HepG2 (cell line): ENCODE results near the gene DCDC2. TPM values are rescaled to one million over a fixed set of nuclear protein-coding genes. Genes with fewer than 3 reads are reported as not detected.

ENCODE experiments used
- FIP1L1 ChIP-seq: fragments of 200-400 bp; formaldehyde crosslinking; IDR thresholded peaks from 2 replicates; pipeline ENCODE4 v1.6.1; 2018; ENCODE audit warnings: low read depth, mild to moderate bottlenecking, low read length, moderate library complexity, borderline replicate concordance; ENCODE audit not compliant: insufficient read depth
- FOXJ3 ChIP-seq: sonication (generic); formaldehyde crosslinking; IDR thresholded peaks from 2 replicates; pipeline ENCODE4 v1.4.0; 2020; ENCODE audit warnings: missing genetic modification reagents, mild to moderate bottlenecking, borderline replicate concordance
- HNRNPH1 ChIP-seq: fragments of 200-400 bp; formaldehyde crosslinking; optimal IDR thresholded peaks from 2 replicates; pipeline ENCODE3; 2017; ENCODE audit warnings: mild to moderate bottlenecking, low read depth, low read length
- HOXA7 ChIP-seq: sonication (generic); formaldehyde crosslinking; IDR thresholded peaks from 2 replicates; pipeline ENCODE4 v1.8.1; 2022; ENCODE audit warnings: mild to moderate bottlenecking, missing genetic modification reagents, moderate library complexity
- KDM4B ChIP-seq: sonication (generic); formaldehyde crosslinking; IDR thresholded peaks from 2 replicates; pipeline ENCODE4 v1.4.0; 2020; ENCODE audit warnings: missing genetic modification reagents
- SIX1 ChIP-seq: sonication (generic); formaldehyde crosslinking; IDR thresholded peaks from 2 replicates; pipeline ENCODE4 v1.4.0; 2020; ENCODE audit warnings: missing genetic modification reagents, borderline replicate concordance
- SYNCRIP ChIP-seq: fragments of 200-400 bp; formaldehyde crosslinking; IDR thresholded peaks from 2 replicates; pipeline ENCODE4 v1.6.1; 2018; ENCODE audit warnings: mild to moderate bottlenecking, low read depth, low read length; ENCODE audit not compliant: insufficient read depth
- ZMYM3 ChIP-seq: sonication (generic); formaldehyde crosslinking; IDR thresholded peaks from 2 replicates; pipeline ENCODE4 v1.5.1; 2020; ENCODE audit warnings: mild to moderate bottlenecking, missing genetic modification reagents
- ZNF101 ChIP-seq: sonication (generic); formaldehyde crosslinking; IDR thresholded peaks from 2 replicates; pipeline ENCODE4 v1.4.0; 2020; ENCODE audit warnings: mild to moderate bottlenecking, low read depth, missing genetic modification reagents, borderline replicate concordance
- ZNF34 ChIP-seq: sonication (generic); formaldehyde crosslinking; IDR thresholded peaks from 2 replicates; pipeline ENCODE4 v1.4.0; 2020; ENCODE audit warnings: mild to moderate bottlenecking, missing genetic modification reagents, borderline replicate concordance
- ZNF430 ChIP-seq: sonication (generic); formaldehyde crosslinking; IDR thresholded peaks from 2 replicates; pipeline ENCODE4 v1.9.0; 2021; ENCODE audit warnings: mild to moderate bottlenecking, missing genetic modification reagents
- ZNF441 ChIP-seq: sonication (generic); formaldehyde crosslinking; IDR thresholded peaks from 2 replicates; pipeline ENCODE4 v1.7.0; 2021; ENCODE audit warnings: missing genetic modification reagents, borderline replicate concordance
- ZNF776 ChIP-seq: sonication (generic); formaldehyde crosslinking; IDR thresholded peaks from 2 replicates; pipeline ENCODE4 v1.4.0; 2020; ENCODE audit warnings: mild to moderate bottlenecking, missing genetic modification reagents
- polyA plus RNA-seq, 8 experiments: library from polyadenylated mRNA; depleted of rRNA in 3 of 8; stranded (reverse) in 7 of 8; unstranded in 1 of 8; fragments of >200 nt; fragmentation: Illumina TruSeq in 4 of 8; extraction: Trizol in 4 of 8; gene quantifications; 2 replicates each; pipeline versions ENCODE4 v1.2.1 to v1.2.3, GENCODE V29; 2011 to 2016; ENCODE audit warnings: low read depth in 4 of 8, missing spikeins in 1 of 8, mixed read lengths in 1 of 8; ENCODE audit not compliant: insufficient read depth in 1 of 8
- total RNA-seq, 5 experiments: library from RNA; depleted of rRNA; stranded (reverse); fragments of >200 nt; fragmentation: Illumina TruSeq; extraction: Trizol; gene quantifications; 2 replicates each; pipeline ENCODE4 v1.2.3, GENCODE V29; 2016; ENCODE audit warnings: low read depth in 1 of 5
- TF ChIP-seq, protein P1 (sequence below): sonication (generic); formaldehyde crosslinking; IDR thresholded peaks from 2 replicates; pipeline ENCODE4 v1.4.0; 2020; ENCODE audit warnings: missing genetic modification reagents
- TF ChIP-seq, protein P2 (sequence below): IDR thresholded peaks from 2 replicates; pipeline ENCODE4 v1.6.1; 2016; ENCODE audit warnings: missing compliant biosample characterization, missing genetic modification reagents, borderline replicate concordance
- TF ChIP-seq, protein P3 (sequence below): sonication (generic); formaldehyde crosslinking; IDR thresholded peaks from 2 replicates; pipeline ENCODE4 v1.4.0; 2020; ENCODE audit warnings: low read depth, missing genetic modification reagents
- TF ChIP-seq, protein P4 (sequence below): sonication (generic); formaldehyde crosslinking; IDR thresholded peaks from 2 replicates; pipeline ENCODE4 v1.8.1; 2023; ENCODE audit warnings: mild to moderate bottlenecking, missing genetic modification reagents, borderline replicate concordance

Gene DCDC2
- total and polyA plus RNA-seq, 2 of the 13 experiments (the other 11 are each of a cell fraction or from before 2014, with no cell fraction given), result 9.0 to 36.2 TPM

DNA sequence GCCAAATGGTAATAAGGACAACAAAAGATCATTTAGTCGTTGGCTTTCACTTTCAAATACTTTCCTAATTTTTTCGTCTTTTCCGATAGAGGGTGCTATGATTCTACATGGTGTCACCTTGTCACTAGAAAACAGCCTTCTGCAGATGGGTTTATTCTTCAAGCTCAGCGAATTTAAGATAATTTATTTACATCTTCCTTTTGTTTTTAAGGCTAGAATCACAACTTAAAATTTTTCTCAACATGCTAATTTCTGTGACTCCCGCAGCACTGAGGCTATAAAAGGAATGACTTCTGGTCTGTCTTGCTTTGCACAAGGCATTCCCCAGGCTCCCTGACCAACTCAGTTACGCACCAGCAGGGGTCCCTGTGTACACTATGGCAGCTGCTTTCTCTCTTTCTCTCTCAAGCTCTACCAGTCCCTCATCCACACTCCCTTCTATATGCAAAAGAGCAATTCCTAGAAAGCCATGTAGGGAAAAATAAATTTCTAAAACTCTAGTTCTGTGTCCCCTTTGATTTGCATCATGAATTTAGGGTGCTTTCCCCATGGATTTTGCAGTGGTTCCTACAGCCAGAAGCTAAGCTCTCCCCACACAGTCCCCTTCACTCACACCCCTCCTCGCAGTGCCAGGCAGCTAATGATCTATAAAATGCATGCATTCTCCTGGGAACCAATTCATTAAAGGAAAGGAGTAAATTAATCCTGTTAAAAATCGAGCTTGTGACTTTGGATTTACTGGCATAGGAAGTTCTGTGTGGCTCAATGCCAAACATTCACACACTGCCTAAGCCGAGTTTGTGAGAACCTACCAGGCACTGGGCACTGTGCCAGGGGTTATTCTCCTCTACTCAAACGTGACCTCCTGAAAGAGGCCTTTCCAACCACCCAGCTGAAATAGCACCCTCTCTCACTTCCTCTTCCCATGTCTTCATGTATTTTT lies 74.5 kb downstream of the DCDC2 start (continued):
- TF ChIP-seq, protein P1, sequence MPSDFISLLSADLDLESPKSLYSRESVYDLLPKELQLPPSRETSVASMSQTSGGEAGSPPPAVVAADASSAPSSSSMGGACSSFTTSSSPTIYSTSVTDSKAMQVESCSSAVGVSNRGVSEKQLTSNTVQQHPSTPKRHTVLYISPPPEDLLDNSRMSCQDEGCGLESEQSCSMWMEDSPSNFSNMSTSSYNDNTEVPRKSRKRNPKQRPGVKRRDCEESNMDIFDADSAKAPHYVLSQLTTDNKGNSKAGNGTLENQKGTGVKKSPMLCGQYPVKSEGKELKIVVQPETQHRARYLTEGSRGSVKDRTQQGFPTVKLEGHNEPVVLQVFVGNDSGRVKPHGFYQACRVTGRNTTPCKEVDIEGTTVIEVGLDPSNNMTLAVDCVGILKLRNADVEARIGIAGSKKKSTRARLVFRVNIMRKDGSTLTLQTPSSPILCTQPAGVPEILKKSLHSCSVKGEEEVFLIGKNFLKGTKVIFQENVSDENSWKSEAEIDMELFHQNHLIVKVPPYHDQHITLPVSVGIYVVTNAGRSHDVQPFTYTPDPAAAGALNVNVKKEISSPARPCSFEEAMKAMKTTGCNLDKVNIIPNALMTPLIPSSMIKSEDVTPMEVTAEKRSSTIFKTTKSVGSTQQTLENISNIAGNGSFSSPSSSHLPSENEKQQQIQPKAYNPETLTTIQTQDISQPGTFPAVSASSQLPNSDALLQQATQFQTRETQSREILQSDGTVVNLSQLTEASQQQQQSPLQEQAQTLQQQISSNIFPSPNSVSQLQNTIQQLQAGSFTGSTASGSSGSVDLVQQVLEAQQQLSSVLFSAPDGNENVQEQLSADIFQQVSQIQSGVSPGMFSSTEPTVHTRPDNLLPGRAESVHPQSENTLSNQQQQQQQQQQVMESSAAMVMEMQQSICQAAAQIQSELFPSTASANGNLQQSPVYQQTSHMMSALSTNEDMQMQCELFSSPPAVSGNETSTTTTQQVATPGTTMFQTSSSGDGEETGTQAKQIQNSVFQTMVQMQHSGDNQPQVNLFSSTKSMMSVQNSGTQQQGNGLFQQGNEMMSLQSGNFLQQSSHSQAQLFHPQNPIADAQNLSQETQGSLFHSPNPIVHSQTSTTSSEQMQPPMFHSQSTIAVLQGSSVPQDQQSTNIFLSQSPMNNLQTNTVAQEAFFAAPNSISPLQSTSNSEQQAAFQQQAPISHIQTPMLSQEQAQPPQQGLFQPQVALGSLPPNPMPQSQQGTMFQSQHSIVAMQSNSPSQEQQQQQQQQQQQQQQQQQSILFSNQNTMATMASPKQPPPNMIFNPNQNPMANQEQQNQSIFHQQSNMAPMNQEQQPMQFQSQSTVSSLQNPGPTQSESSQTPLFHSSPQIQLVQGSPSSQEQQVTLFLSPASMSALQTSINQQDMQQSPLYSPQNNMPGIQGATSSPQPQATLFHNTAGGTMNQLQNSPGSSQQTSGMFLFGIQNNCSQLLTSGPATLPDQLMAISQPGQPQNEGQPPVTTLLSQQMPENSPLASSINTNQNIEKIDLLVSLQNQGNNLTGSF (CRISPR knock-in tag), result no peak
- TF ChIP-seq KDM4B (CRISPR knock-in tag) (no peak), HNRNPH1 (no peak), ZMYM3 (CRISPR knock-in tag) (peak; percentile 70), ZNF776 (no peak), HOXA7 (CRISPR knock-in tag) (no peak), FIP1L1 (no peak), ZNF430 (CRISPR knock-in tag) (0 out of 2 replicates have a peak, but pooled peaks have one; percentile 51), ZNF441 (CRISPR knock-in tag) (0 out of 2 replicates have a peak, but pooled peaks have one; percentile 18), ZNF34 (no peak), ZNF101 (CRISPR knock-in tag) (no peak), FOXJ3 (CRISPR knock-in tag) (peak; percentile 58; the same call in 1 of the 2 replicates), SYNCRIP (no peak), SIX1 (CRISPR knock-in tag) (no peak)
- TF ChIP-seq, protein P2, sequence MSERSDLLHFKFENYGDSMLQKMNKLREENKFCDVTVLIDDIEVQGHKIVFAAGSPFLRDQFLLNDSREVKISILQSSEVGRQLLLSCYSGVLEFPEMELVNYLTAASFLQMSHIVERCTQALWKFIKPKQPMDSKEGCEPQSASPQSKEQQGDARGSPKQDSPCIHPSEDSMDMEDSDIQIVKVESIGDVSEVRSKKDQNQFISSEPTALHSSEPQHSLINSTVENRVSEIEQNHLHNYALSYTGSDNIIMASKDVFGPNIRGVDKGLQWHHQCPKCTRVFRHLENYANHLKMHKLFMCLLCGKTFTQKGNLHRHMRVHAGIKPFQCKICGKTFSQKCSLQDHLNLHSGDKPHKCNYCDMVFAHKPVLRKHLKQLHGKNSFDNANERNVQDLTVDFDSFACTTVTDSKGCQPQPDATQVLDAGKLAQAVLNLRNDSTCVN (CRISPR knock-in tag), result no peak
- TF ChIP-seq, protein P3, sequence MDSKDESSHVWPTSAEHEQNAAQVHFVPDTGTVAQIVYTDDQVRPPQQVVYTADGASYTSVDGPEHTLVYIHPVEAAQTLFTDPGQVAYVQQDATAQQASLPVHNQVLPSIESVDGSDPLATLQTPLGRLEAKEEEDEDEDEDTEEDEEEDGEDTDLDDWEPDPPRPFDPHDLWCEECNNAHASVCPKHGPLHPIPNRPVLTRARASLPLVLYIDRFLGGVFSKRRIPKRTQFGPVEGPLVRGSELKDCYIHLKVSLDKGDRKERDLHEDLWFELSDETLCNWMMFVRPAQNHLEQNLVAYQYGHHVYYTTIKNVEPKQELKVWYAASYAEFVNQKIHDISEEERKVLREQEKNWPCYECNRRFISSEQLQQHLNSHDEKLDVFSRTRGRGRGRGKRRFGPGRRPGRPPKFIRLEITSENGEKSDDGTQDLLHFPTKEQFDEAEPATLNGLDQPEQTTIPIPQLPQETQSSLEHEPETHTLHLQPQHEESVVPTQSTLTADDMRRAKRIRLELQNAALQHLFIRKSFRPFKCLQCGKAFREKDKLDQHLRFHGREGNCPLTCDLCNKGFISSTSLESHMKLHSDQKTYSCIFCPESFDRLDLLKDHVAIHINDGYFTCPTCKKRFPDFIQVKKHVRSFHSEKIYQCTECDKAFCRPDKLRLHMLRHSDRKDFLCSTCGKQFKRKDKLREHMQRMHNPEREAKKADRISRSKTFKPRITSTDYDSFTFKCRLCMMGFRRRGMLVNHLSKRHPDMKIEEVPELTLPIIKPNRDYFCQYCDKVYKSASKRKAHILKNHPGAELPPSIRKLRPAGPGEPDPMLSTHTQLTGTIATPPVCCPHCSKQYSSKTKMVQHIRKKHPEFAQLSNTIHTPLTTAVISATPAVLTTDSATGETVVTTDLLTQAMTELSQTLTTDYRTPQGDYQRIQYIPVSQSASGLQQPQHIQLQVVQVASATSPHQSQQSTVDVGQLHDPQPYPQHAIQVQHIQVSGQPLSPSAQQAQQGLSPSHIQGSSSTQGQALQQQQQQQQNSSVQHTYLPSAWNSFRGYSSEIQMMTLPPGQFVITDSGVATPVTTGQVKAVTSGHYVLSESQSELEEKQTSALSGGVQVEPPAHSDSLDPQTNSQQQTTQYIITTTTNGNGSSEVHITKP, result no peak
- TF ChIP-seq, protein P4, sequence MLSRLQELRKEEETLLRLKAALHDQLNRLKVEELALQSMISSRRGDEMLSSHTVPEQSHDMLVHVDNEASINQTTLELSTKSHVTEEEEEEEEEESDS (CRISPR knock-in tag), result no peak
